Subcutaneous adipose tissue (tissue), 4 donors: ENCODE results near the gene PPP6C. TPM values are rescaled to one million over a fixed set of nuclear protein-coding genes. Genes with fewer than 3 reads are reported as not detected.

Experiments used
- CTCF ChIP-seq: fragments of 450-650 bp; IDR thresholded peaks from one replicate; pipeline ENCODE4 v1.5.1; 2016; ENCODE audit warnings: low read depth, mild to moderate bottlenecking, control low read depth, antibody characterized with exemption, moderate library complexity
- total RNA-seq, 4 donors: library from RNA; depleted of rRNA; stranded (reverse); fragments of >200 nt; gene quantifications; one replicate each; pipeline ENCODE4 v1.1.0, GENCODE V29; 2016

Gene PPP6C
- total RNA-seq, 4 donors from 2014 or later, result 32.2 to 59.8 (median 45.2) TPM

GRCh38 chr9:125147401-125147951 is 42.1 kb downstream of the PPP6C start:
- no peak for TF ChIP-seq CTCF

GRCh38 chr9:125146247-125146646 is 43.4 kb downstream of the PPP6C start:
- TF ChIP-seq CTCF, result no peak

GRCh38 chr9:125145425-125145824 is 44.2 kb downstream of the PPP6C start:
- TF ChIP-seq CTCF, result no peak

GRCh38 chr9:125143377-125144090 is 46.1 kb downstream of the PPP6C start, which contains the start of gene SCAI:
TSS of gene SCAI (minus strand) at chr9:125143528. CDS start at chr9:125143437, 91 bp downstream.
- no peak for TF ChIP-seq CTCF

- no peak for TF ChIP-seq CTCF
These were observed 46.8 kb downstream of the PPP6C start for GRCh38 chr9:125142560-125143376.

- TF ChIP-seq CTCF, result no peak
These were observed 47.9 kb downstream of the PPP6C start for GRCh38 chr9:125141751-125142150.

GRCh38 chr9:125141251-125141650 is 48.4 kb downstream of the PPP6C start:
- no peak for TF ChIP-seq CTCF
